GM12878 (cell line): Measurements from ENCODE around the gene PTPN22. TPM values are rescaled to one million over a fixed set of nuclear protein-coding genes. Genes with fewer than 3 reads are reported as not detected.

ENCODE experiments used
- ATAC-seq: fragments of 200-7000 bp; cut with Tn5 transposase; 3 replicates; pipeline ENCODE4 v1.9.1; 2020; ENCODE audit warnings: mild to moderate bottlenecking, moderate library complexity
- BruUV-seq: library from RNA; stranded (reverse); fragments of 400-500 nt; replicated peaks from 2 replicates; lab custom pipeline; 2021; lab: Mats Ljungman, UMichigan
- CTCF ChIA-PET: fragments of 300-600 bp; sonication (Branson Sonifier 250); formaldehyde crosslinking; extraction: SDS; loops from one replicate; lab custom pipeline; 2021; ENCODE audit warnings: inconsistent platforms; lab: Yijun Ruan, JAX
- POLR2A ChIA-PET: fragments of 350-600 bp; formaldehyde crosslinking; extraction: SDS; loops from one replicate; lab custom pipeline; 2021; ENCODE audit warnings: inconsistent platforms; lab: Charles Lee
- RAD21 ChIA-PET: fragments of 300-600 bp; sonication (Branson Sonifier 250); formaldehyde crosslinking; loops from one replicate; lab custom pipeline; 2023; ENCODE audit warnings: antibody characterized with exemption; ENCODE audit not compliant: unreplicated experiment; lab: Charles Lee
- SMC1A ChIA-PET: fragments of 300-600 bp; sonication (Branson Sonifier 250); formaldehyde crosslinking; loops from one replicate; lab custom pipeline; 2023; ENCODE audit not compliant: unreplicated experiment, uncharacterized antibody; lab: Charles Lee
- DNase-seq: peaks from one replicate; pipeline ENCODE4 v3.0.0-alpha.2; 2011; ENCODE audit warnings: low read depth, low spot score
- FAIRE-seq: peaks from 3 replicates; lab custom pipeline; 2011; peaks lifted over from hg19 to GRCh38; lab: Jason Lieb, UNC
- H2AFZ ChIP-seq: 2 replicates; pipeline ENCODE4 v1.6.0; 2011; ENCODE audit warnings: low read depth, low read length, control low read depth; ENCODE audit not compliant: control insufficient read depth
- H3K27ac ChIP-seq: 2 replicates; pipeline ENCODE4 v1.5.1; 2011; ENCODE audit warnings: control low read depth; ENCODE audit not compliant: control insufficient read depth, insufficient read depth
- H3K27me3 ChIP-seq, 2 experiments: replicated peaks in 1 of 2; 2 replicates each; pipeline versions ENCODE4 v1.6.0 to v1.6.1; 2011; ENCODE audit warnings: low read length in 1 of 2; ENCODE audit not compliant: control insufficient read depth in 2 of 2, insufficient read depth in 2 of 2
- H3K36me3 ChIP-seq, 2 experiments: 2 replicates each; pipeline ENCODE4 v1.5.1; 2011; ENCODE audit warnings: low read length in 1 of 2; ENCODE audit not compliant: control insufficient read depth in 2 of 2, insufficient read depth in 2 of 2
- H3K4me1 ChIP-seq: 2 replicates; pipeline ENCODE4 v1.6.1; 2011; ENCODE audit warnings: mild to moderate bottlenecking, low read length, moderate library complexity, mixed read lengths; ENCODE audit not compliant: control insufficient read depth, insufficient read depth
- H3K4me2 ChIP-seq: 2 replicates; pipeline ENCODE4 v1.6.0; 2011; ENCODE audit warnings: control low read depth; ENCODE audit not compliant: control insufficient read depth, insufficient read depth
- H3K4me3 ChIP-seq: fragments of 200-600 bp; sonication (generic); 2 replicates; pipeline ENCODE4 v1.5.1; 2016
- H3K79me2 ChIP-seq: 2 replicates; pipeline ENCODE4 v1.6.0; 2011; ENCODE audit warnings: low read length; ENCODE audit not compliant: control insufficient read depth, insufficient read depth
- H3K9ac ChIP-seq: 2 replicates; pipeline ENCODE4 v1.8.0; 2011; ENCODE audit warnings: low read length, control low read depth, mixed read lengths; ENCODE audit not compliant: control insufficient read depth, insufficient read depth
- H3K9me3 ChIP-seq: replicated peaks from 3 replicates; pipeline ENCODE4 v1.5.1; 2011; ENCODE audit warnings: mild to moderate bottlenecking, low read length; ENCODE audit not compliant: control insufficient read depth, insufficient read depth
- H4K20me1 ChIP-seq: 2 replicates; pipeline ENCODE4 v1.6.0; 2011; ENCODE audit not compliant: control insufficient read depth, insufficient read depth
- BMI1 ChIP-seq: fragments of 450-650 bp; IDR thresholded peaks from 2 replicates; pipeline ENCODE4 v1.6.1; 2016; ENCODE audit warnings: mild to moderate bottlenecking, moderate library complexity, borderline replicate concordance
- CBX3 ChIP-seq: fragments of 200-600 bp; sonication (generic); IDR thresholded peaks from 2 replicates; pipeline ENCODE4 v1.6.1; 2016; ENCODE audit warnings: low read depth, borderline replicate concordance
- CREM ChIP-seq: IDR thresholded peaks from 2 replicates; pipeline ENCODE4 v1.6.1; 2014; ENCODE audit warnings: antibody characterized with exemption, low read depth
- EED ChIP-seq: sonication (generic); IDR thresholded peaks from 2 replicates; pipeline ENCODE4 v1.6.1; 2016; ENCODE audit warnings: antibody characterized with exemption, low read depth
- EP300 ChIP-seq, 2 experiments: fragments of 150-350 bp in 1 of 2; IDR thresholded peaks; 2 replicates each; pipeline ENCODE4 v1.6.1; 2011 to 2012; ENCODE audit warnings: low read depth in 2 of 2, low read length in 2 of 2, borderline replicate concordance in 1 of 2, improper control_type of control experiment in 1 of 2, inconsistent platforms in 1 of 2; ENCODE audit not compliant: control insufficient read depth in 1 of 2
- ETV6 ChIP-seq, 2 experiments: fragments of 450-650 bp in 1 of 2; IDR thresholded peaks in 1 of 2; conservative IDR thresholded peaks in 1 of 2; 2 replicates each; pipeline ENCODE4 v1.6.1; 2014; ENCODE audit warnings: antibody characterized with exemption in 1 of 2, borderline replicate concordance in 1 of 2, low read depth in 1 of 2, mild to moderate bottlenecking in 1 of 2, moderate library complexity in 1 of 2
- IKZF1 ChIP-seq: fragments of 450-650 bp; conservative IDR thresholded peaks from 2 replicates; pipeline ENCODE4 v1.6.1; 2017; ENCODE audit warnings: antibody characterized with exemption, mild to moderate bottlenecking
- JUND ChIP-seq: IDR thresholded peaks from 2 replicates; pipeline ENCODE4 v1.6.1; 2012; ENCODE audit warnings: low read depth, mild to moderate bottlenecking, low read length, improper control_type of control experiment, moderate library complexity
- KDM1A ChIP-seq: fragments of 200-600 bp; sonication (generic); IDR thresholded peaks from 2 replicates; pipeline ENCODE4 v1.6.1; 2016; ENCODE audit warnings: borderline replicate concordance
- KLF5 ChIP-seq: fragments of 450-650 bp; IDR thresholded peaks from 2 replicates; pipeline ENCODE4 v1.6.1; 2014; ENCODE audit warnings: mild to moderate bottlenecking; ENCODE audit not compliant: partially characterized antibody
- NR2C2 ChIP-seq: IDR thresholded peaks from 2 replicates; pipeline ENCODE4 v1.6.1; 2011; ENCODE audit warnings: borderline replicate concordance, low read depth; ENCODE audit not compliant: control insufficient read depth, insufficient read length
- NRF1 ChIP-seq: conservative IDR thresholded peaks from 2 replicates; pipeline ENCODE4 v1.6.1; 2011; ENCODE audit warnings: mild to moderate bottlenecking, low read depth, low read length, improper control_type of control experiment
- RELA ChIP-seq: fragments of 450-650 bp; IDR thresholded peaks from 2 replicates; pipeline ENCODE4 v1.8.0; 2014; ENCODE audit warnings: borderline replicate concordance; ENCODE audit not compliant: partially characterized antibody
- RUNX3 ChIP-seq: IDR thresholded peaks from 2 replicates; pipeline ENCODE4 v1.6.1; 2012; ENCODE audit warnings: low read length, inconsistent platforms
- SRF ChIP-seq, 2 experiments: IDR thresholded peaks; 2 replicates each; pipeline ENCODE4 v1.6.1; 2011; ENCODE audit warnings: low read depth in 2 of 2, low read length in 2 of 2, mild to moderate bottlenecking in 1 of 2, moderate library complexity in 1 of 2
- TCF12 ChIP-seq: IDR thresholded peaks from 2 replicates; pipeline ENCODE4 v1.6.1; 2011; ENCODE audit warnings: low read depth, mild to moderate bottlenecking, low read length
- WGBS: methylation state at CpG from one replicate; pipeline ENCODE4 v1.1.6; 2016; ENCODE audit warnings: low lambda C conversion rate; ENCODE audit not compliant: insufficient replicate concordance, insufficient coverage; ENCODE audit errors: missing lambda C conversion rate; 5-methylcytosine and 5-hydroxymethylcytosine counted together
- in situ Hi-C: fragments of 300-500 bp; cut with MboI; formaldehyde crosslinking; loops from 9 replicates; pipeline ENCODE4 v1.14.3; 2018; ENCODE audit warnings: mixed read lengths
- intact Hi-C: fragments of 100-400 bp; cut with micrococcal nuclease; formaldehyde crosslinking; loops from one replicate; pipeline ENCODE4 v1.14.2; 2022; ENCODE audit not compliant: unreplicated experiment
- polyA plus RNA-seq, 11 experiments: library from polyadenylated mRNA; depleted of rRNA in 4 of 11; unstranded in 6 of 11; stranded (reverse) in 5 of 11; fragments of >200 nt; fragmentation: Nextera tagmentation in 4 of 11; fragmentation: Illumina TruSeq in 1 of 11; extraction: Ambion mirVana in 4 of 11; extraction: Trizol in 1 of 11; gene quantifications; 1 replicate in 1 of 11; 2 replicates in 10 of 11; pipeline versions ENCODE4 v1.2.1 to v1.2.3, GENCODE V29; 2011 to 2016; ENCODE audit warnings: inconsistent platforms in 2 of 11, missing spikeins in 2 of 11, low read depth in 1 of 11
- total RNA-seq, 4 experiments: library from RNA; depleted of rRNA in 3 of 4; stranded (reverse); fragments of >200 nt in 3 of 4; fragmentation: Illumina TruSeq in 1 of 4; extraction: Trizol in 1 of 4; gene quantifications; 2 replicates each; pipeline versions ENCODE4 v1.2.1 to v1.2.3, GENCODE V29; 2013 to 2021
- TF ChIP-seq, protein P1 (sequence below): fragments of 450-650 bp; IDR thresholded peaks from 2 replicates; pipeline ENCODE4 v1.6.1; 2017; ENCODE audit warnings: low read depth, mild to moderate bottlenecking, moderate library complexity

PTPN22 gene
- total and polyA plus RNA-seq, 10 of the 15 experiments (the other 5 are each of a cell fraction or from before 2014, with no cell fraction given) = 22.8 to 65.1 (median 44.9) TPM

DNA sequence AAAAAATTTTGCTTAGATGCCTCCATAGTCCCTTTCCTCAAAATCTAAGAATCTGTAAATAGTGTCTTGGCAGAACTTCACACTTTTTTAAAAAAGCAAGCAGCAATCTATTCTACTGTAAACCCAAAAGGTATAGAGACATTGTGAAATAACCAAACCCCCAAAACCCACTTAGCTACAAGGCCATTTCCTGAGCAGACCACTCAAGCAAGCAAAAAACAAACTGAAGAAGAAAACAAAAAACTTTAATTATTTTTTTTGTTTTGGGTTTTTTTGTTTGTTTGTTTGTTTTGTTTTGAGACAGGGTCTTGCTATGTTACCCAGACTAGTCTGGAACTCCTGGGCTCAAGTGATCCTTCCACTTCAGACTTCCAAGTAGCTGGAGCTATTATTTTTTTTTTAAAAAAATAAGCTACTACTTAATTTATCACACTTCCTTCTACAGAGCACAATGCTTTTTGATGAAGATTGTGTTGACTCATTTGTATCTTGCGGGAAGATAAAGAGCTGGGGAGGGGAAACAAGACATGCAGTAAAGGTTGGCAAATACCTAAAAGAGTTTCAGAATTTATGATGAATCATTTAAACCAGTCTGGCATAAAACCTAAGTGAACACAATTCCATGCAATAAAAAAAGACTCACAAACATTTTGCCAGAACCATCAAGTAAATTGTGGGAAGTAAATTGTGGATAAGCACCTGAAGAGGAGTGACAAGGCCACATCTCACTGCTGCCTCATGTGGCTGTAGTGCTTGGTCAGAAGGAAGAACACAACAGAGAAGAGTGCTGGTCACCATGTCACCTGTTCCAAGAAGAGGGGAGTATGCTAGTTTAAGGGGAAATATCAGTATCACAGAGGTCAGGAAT is 2.7 kb upstream of the PTPN22 start:
- ChIA-PET POLR2A (interaction anchor here (0.9 to 10.4 kb wide), 4 partner anchors 12 to 30 kb away, joined by 4 to 111 read pairs (median 5); partner anchors contain the start of gene AP4B1), SMC1A (interaction anchor here (0.6 to 15.2 kb wide), 11 partner anchors 8 to 115 kb away, joined by 3 to 396 read pairs (median 5); partner anchors contain the start of genes AP4B1, DCLRE1B and HIPK1), CTCF (interaction anchor here (0.6 to 3.5 kb wide), 9 partner anchors 10 to 201 kb away, joined by 3 to 38 read pairs (median 5); partner anchors contain the start of genes AP4B1, DCLRE1B and RSBN1), RAD21 (interaction anchor here (0.9 to 9.7 kb wide), 8 partner anchors 9 to 63 kb away, joined by 3 to 189 read pairs (median 4); partner anchors contain the start of genes AP4B1, DCLRE1B and HIPK1)
- in situ Hi-C loops (no loop called here), intact Hi-C loops (loop anchor here (1.0 kb wide), 1 partner anchor 31 kb away; the partner anchor contains the start of gene DCLRE1B)
- BruUV-seq = no TSS peak
- DNase-seq (peak; percentile 58), ATAC-seq (peak; percentile 57), FAIRE-seq (peak; percentile 49)
- H3K27me3 ChIP-seq = no peaks in the 10 kb centered on the region
- peaks cover 23% of the 10 kb centered on the region for H3K79me2 ChIP-seq
- H2AFZ ChIP-seq = peak overlapping the region; percentile 90
- H3K27ac ChIP-seq = peak overlapping the region; percentile 79
- no peaks in the 10 kb centered on the region for H3K9me3 ChIP-seq
- no peak overlapping the region; the same call in 1 of the 2 replicates for H3K9ac ChIP-seq
- WGBS = 58% methylated on average over 1 of the region's 1 CpG
- no peaks in the 10 kb centered on the region for H4K20me1 ChIP-seq
- no peak overlapping the region for H3K4me3 ChIP-seq
- no peaks in the 10 kb centered on the region for H3K36me3 ChIP-seq
- H3K4me1 ChIP-seq = peaks cover 46% of the 10 kb centered on the region
- peak overlapping the region; percentile 51 for H3K4me2 ChIP-seq
- no peak for TF ChIP-seq RELA
- no peak for TF ChIP-seq BMI1
- no peak for TF ChIP-seq SRF (IDR thresholded peaks at IDR 0.05; ENCODE audit: low read depth in 2 of 2, low read length in 2 of 2)
- TF ChIP-seq NR2C2 = no peak
- TF ChIP-seq TCF12 = 0 out of 2 replicates have a peak, but pooled peaks have one; percentile 13
- no peak for TF ChIP-seq CREM
- TF ChIP-seq, protein P1, sequence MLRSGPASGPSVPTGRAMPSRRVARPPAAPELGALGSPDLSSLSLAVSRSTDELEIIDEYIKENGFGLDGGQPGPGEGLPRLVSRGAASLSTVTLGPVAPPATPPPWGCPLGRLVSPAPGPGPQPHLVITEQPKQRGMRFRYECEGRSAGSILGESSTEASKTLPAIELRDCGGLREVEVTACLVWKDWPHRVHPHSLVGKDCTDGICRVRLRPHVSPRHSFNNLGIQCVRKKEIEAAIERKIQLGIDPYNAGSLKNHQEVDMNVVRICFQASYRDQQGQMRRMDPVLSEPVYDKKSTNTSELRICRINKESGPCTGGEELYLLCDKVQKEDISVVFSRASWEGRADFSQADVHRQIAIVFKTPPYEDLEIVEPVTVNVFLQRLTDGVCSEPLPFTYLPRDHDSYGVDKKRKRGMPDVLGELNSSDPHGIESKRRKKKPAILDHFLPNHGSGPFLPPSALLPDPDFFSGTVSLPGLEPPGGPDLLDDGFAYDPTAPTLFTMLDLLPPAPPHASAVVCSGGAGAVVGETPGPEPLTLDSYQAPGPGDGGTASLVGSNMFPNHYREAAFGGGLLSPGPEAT = no peak; the same call in 1 of the 2 replicates
- TF ChIP-seq NRF1 = no peak
- no peak for TF ChIP-seq CBX3
- TF ChIP-seq KLF5 = no peak
- TF ChIP-seq ETV6 (conservative IDR thresholded peaks at IDR 0.05 in 1 of 2, IDR thresholded peaks at IDR 0.05 in 1 of 2; ENCODE audit: borderline replicate concordance in 1 of 2, low read depth in 1 of 2) = no peak
- 0 out of 2 replicates have a peak, but pooled peaks have one; percentile 37 for TF ChIP-seq EED
- no peak for TF ChIP-seq JUND
- TF ChIP-seq KDM1A = no peak
- 0 out of 4 replicates have a peak, but pooled peaks of 1 of the 2 experiments have one; percentile 35 for TF ChIP-seq EP300 (IDR thresholded peaks at IDR 0.05; ENCODE audit: borderline replicate concordance in 1 of 2, control insufficient read depth in 1 of 2, low read depth in 2 of 2, low read length in 2 of 2)
- peak; percentile 56 for TF ChIP-seq IKZF1
- peak; percentile 57 for TF ChIP-seq RUNX3
